GM18508 (cell line): ENCODE measurements around the gene CLTCL1.
"Not testable (repeated sequence)": the region's sequence is repeated elsewhere in the genome, so short reads cannot be mapped to it uniquely, and the experiment has no call there.

ENCODE experiments used
- ATAC-seq: cut with Tn5 transposase; IDR thresholded peaks from one replicate; pipeline ENCODE4 v1.9.1; 2021; ENCODE audit warnings: moderate number of reproducible peaks; ENCODE audit not compliant: insufficient read depth, unreplicated experiment

The CLTCL1 gene

DNA sequence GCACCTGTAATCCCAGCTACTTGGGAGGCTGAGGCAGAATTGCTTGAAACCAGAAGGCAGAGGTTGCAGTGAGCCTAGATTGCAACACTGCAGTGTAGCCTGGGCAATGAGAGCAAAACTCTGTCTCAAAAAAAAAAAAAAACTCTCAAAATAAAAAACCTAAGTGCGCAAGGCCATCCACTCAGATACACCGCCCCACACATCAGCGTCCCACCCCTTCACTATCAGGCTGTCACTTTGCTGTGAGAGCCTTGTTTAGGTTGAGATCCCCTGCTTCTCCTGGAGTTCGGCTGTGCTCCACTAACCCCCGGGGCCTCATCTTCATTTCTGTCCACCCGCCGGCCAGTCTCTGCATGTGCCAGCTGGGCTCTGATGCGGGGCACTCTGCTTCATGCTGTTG is 125.1 kb downstream of the CLTCL1 start:
- no peak for ATAC-seq

DNA sequence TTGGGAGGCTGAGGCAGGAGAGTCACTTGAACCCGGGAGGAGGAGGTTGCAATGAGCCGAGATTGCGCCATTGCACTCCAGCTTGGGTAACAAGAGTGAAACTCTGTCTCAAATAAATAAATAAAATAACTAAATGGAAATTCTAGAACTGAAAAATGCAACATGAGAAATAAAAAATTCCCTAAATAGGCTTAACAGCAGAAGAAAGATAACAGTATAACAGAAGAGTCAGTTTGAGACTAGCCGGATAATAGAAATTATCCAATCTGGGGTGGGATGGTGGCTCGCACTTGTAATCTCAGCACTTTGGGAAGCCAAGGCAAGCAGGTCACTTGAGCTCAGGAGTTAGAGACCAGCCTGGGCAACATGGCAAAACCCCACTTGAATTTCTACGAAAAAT is 127.1 kb downstream of the CLTCL1 start:
- no peak for ATAC-seq

DNA sequence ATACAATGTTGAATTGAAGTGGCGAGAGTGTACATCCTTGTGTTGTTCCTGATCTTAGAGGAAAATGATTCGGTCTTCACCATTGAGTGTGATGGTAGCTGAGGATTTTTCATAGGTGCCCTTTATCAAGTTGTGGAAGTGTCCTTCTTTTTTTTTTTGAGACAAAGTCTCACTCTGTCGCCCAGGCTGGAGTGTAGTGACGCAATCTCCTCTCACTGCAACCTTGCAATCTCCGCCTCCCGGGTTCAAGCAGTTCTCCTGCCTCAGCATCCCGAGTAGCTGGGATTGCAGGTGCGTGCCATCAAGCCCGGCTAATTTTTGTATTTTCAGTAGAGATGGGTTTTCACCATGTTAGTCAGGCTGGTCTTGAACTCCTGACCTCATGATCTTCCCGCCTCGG is 132.9 kb downstream of the CLTCL1 start:
- ATAC-seq, result not testable (repeated sequence)

DNA sequence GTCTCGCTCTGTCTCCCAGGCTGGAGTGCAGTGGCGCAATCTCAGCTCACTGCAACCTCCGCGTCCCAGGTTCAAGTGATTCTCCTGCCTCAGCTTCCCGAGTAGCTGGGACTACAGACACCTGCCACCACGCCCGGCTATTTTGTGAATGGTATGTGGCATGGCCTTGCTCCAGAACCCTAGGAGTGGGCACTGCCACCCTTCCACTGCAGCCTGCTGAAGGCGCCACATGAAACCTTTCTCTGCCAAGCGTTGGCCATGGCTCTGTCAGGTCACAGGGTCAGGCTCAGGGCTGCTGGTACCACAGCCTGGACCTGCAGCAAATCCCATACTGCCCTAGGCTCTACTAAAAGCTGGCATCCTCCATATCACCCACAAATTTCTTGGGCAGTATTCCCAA is 135.4 kb downstream of the CLTCL1 start:
- not testable (repeated sequence) for ATAC-seq

GRCh38 chr22:19152942-19153883 is 138.3 kb downstream of the CLTCL1 start:
- ATAC-seq, result no peak

- ATAC-seq, result no peak
Measured at GRCh38 chr22:19151329-19152191, 140.0 kb downstream of the CLTCL1 start.

DNA sequence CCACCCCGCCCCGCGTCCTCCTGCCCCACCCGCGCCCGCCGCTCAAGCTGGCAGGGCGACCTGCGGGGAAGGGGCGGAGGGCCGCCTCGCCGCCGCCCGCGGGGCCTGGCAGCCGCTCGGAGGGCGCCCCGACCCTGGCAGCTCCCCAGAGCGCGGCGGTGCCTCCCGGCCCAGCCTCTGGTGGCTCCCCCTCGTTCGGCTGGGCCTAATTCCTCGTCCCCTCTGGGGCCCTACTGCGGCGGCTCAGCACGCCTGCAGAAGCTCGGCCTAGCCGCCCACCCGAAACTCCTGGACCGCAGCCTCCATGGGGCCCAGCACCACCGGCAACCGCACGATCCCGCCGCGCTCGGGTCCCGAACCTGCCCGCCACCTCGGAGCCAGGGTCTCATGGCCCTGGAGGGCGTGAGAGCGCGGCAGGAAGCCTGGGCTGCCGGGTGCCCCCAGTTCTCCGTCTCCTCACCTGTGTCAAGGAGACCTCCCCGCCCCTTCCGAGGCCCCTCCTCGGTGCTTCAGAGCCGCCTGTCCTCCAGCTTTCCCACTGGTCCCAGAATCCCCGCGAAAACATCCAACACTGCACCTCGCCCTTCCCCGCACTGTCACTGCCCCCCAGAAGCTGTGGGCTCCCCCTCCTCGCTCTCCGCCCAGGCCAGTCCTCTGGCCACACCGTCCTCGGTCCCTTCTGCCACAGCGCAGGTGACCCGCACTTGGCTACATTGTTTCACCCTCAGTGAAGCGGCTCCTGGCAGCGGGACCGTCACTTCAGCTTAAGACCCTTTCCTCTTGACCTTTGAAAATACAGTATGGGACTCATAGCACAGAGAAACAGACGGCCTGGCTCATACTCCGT is 140.8 kb downstream of the CLTCL1 start:
- ATAC-seq, result no peak

- no peak for ATAC-seq
Measured at GRCh38 chr22:19149991-19150390, 141.5 kb downstream of the CLTCL1 start, which contains the start of gene GSC2. TSS of gene GSC2 (minus strand) at chr22:19150292. CDS start at chr22:19150283, 9 bp downstream.

GRCh38 chr22:19149047-19149883 is 142.3 kb downstream of the CLTCL1 start:
- no peak for ATAC-seq

DNA sequence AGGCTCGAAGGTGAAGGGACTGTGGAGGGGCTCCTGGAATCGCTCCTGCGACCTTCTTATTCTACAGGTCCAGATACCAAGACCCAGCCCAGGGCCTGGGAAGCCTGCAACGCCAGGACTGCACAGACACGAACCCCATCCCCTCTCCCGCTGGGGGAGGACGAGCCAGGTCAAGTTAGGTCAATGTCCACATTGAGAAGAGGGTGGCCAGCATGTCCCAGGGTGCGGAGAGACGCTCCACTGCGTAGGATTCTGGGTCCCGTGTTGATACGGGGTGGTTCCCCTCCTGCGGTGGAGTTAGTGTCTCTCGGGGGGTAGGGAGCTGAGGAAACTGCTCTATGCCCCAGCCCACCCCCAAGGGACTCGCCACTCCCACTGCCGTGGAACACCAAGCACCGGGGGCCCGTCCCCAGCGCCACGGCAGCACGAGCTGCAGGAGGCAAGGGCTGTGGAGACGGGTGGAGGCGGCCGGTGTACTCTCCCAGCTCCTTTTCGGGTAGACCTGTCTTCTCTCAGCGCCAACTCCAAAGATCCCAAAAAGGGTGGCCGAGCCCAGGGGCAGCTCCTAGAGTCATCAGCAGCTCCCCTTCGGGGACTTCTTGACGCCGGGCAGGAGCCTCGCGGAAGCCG is 143.0 kb downstream of the CLTCL1 start:
- no peak for ATAC-seq

- no peak for ATAC-seq
Measured at GRCh38 chr22:19147195-19147780, 144.2 kb downstream of the CLTCL1 start.

GRCh38 chr22:19146215-19146968 is 145.1 kb downstream of the CLTCL1 start:
- ATAC-seq, result no peak

- no peak for ATAC-seq
Measured at GRCh38 chr22:19143967-19144400, 147.5 kb downstream of the CLTCL1 start.

- no peak for ATAC-seq
Measured at GRCh38 chr22:19143212-19143611, 148.3 kb downstream of the CLTCL1 start.

- ATAC-seq, result no peak
Measured at GRCh38 chr22:19142394-19142793, 149.1 kb downstream of the CLTCL1 start.

DNA sequence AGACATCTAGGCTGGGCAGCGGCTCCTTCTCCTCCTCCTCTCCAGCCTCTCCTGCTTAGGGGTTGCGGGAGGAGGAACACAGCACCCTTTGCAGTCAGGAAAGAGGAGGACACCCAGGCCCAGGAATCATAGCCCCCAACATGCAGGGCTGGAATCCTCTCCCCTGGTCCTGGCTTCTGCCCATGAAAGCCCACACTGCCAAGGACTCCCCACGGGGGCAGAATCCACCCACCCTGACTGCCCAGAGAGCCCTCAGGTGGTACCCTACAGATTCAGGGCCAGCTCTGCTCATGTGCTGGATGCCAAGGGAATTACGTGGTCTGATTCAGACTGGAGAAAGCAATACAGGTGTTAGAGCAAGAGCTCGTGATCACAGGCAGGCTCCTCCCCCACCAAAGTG is 151.5 kb downstream of the CLTCL1 start:
- no peak for ATAC-seq

DNA sequence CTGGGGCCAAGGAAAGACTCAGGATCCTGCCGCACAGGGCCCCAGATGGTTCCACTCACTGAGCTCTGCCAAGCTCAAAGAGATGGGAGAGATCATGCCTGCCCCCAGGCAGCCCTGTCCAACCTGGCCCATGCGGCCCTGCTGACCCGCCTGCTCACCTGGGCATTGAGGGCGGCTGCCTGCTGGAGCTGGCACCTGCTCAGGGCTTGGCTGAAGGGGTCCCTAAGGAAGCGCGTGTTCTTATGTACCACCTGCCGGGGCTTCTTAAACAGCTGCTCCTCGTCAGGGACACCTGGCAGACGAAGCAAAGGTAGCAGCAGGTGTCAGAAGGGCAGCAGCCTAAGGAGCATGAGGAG is 152.5 kb downstream of the CLTCL1 start:
- ATAC-seq, result no peak
